HG02642 (cell line): Measurements from ENCODE around the gene AFAP1L1.

ENCODE experiments used
- ATAC-seq: cut with Tn5 transposase; IDR thresholded peaks from one replicate; pipeline ENCODE4 v1.9.1; 2021; ENCODE audit warnings: mild to moderate bottlenecking; ENCODE audit not compliant: unreplicated experiment, poor library complexity

The AFAP1L1 gene

GRCh38 chr5:149271716-149272563, at the start of gene AFAP1L1:
Gene AFAP1L1, plus strand, starts transcription at chr5:149271859. Its CDS starts 110 bp downstream, at chr5:149271969.
- no peak for ATAC-seq

- ATAC-seq: no peak
Observed at GRCh38 chr5:149223081-149223848, 48.4 kb upstream of the AFAP1L1 start.

GRCh38 chr5:149224282-149224681, 47.4 kb upstream of the AFAP1L1 start:
- no peak for ATAC-seq

- ATAC-seq: no peak
Observed at GRCh38 chr5:149227168-149227826, 44.4 kb upstream of the AFAP1L1 start.

- no peak for ATAC-seq
Observed at GRCh38 chr5:149228618-149229297, 42.9 kb upstream of the AFAP1L1 start.

GRCh38 chr5:149229298-149229937, 42.2 kb upstream of the AFAP1L1 start:
- no peak for ATAC-seq

DNA sequence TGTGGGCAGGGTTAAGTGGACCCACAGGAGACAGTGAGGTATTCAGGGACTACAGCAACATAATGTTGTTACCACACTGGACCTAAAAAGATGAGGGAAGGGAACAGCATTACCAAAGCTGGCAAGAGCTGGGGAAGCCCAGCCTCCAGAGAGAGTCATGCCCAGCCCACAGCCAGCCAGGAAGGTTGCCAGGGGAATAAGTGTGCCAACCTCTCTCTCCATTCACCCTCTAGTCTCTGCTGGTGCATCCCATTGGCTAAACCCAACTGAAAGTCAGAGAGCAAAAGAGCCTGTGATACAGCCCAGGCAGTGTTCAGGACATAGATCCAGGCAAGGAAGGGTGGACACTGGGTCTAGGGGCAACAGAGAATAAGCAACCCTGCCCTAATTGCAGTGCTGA, 35.8 kb upstream of the AFAP1L1 start:
- ATAC-seq: no peak

DNA sequence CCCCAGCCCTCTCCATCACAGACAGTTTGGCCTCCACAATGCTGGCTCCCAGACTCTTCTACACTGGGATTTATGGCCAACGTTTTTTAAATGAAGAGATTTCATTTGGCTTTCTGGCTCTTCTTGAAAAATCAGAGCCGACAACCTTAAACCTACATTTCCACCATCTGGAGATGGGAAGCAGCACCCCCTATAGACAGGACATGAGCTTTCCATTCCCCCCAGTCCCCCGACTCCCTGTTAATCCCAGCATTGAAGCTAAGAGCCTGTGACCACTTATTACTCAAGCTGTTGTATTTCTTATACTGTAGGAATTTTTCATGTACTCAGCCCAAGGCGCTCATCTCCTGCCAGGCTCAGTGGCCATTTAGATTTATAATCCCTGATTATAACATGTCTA, 34.0 kb upstream of the AFAP1L1 start:
- no peak for ATAC-seq

- no peak for ATAC-seq
Observed at GRCh38 chr5:149238540-149238939, 33.1 kb upstream of the AFAP1L1 start.

DNA sequence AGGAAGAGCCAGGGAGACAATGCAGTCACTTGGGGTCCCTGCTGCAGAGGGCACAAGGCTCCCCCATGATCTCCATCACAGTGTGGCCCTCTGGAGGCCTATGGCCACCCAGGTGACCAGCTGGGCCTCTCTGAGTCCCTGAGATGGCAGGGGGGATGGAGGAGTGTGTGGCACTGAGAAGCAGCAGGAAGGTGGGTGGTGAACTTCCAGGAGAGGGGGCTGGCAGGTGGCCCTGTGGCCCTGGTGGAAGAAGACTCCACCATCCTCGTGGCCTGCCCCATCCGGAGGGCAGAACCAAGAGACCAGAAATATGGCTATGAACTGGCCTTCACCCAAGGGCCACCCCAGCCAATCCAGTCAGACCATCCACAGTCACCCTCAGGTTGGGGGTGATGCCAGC, 31.7 kb upstream of the AFAP1L1 start:
- ATAC-seq: no peak

- ATAC-seq: no peak
Observed at GRCh38 chr5:149240354-149240998, 31.2 kb upstream of the AFAP1L1 start.

GRCh38 chr5:149242339-149242738, 29.3 kb upstream of the AFAP1L1 start:
- ATAC-seq: no peak

DNA sequence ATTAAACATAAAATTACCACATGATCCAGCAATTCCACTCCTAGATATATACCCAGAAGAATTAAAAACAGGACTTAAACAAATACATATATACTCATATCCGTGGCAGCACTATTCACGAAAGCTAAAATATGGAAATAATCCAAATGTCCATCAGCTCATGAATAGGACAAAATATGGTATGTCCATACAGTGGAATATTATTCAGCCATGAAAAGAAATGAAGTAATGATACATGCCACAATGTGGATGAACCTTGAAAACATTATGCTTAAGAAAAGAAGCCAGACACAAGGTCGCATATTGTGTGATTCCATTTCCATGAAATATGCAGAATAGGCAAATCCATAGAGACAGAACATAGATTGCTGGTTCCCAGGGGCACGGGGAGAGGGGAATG, 24.8 kb upstream of the AFAP1L1 start:
- ATAC-seq: no peak

DNA sequence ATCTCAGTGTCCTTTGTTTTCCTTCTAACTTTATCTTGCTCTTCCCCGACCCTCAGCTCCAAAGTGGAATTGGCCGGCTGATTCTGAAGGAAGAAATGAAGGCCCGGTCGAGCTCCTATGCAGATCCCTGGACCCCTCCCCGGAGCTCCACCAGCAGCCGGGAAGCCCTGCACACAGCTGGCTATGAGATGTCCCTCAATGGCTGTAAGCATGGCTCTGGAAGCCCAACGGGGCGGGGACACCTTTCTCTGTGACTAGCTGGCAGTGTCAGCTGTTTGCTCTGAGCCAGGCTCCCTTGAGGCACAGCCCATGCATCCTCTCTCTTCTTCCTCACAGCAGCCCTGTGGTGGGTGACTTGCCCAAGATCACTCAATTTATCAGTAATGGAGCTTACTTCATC, 23.9 kb upstream of the AFAP1L1 start:
- ATAC-seq: no peak

- no peak for ATAC-seq
Observed at GRCh38 chr5:149251546-149251945, 20.1 kb upstream of the AFAP1L1 start.

GRCh38 chr5:149254506-149254905, 17.2 kb upstream of the AFAP1L1 start:
- no peak for ATAC-seq

- no peak for ATAC-seq
Observed at GRCh38 chr5:149256451-149256850, 15.2 kb upstream of the AFAP1L1 start.

GRCh38 chr5:149257131-149257530, 14.5 kb upstream of the AFAP1L1 start:
- ATAC-seq: no peak

GRCh38 chr5:149257889-149258705, 13.6 kb upstream of the AFAP1L1 start:
- no peak for ATAC-seq
